Fibroblast of peridontal ligament (primary cell): ENCODE results near the gene ACOT11.

Experiments
- DNase-seq: peaks from one replicate; pipeline ENCODE4 v3.0.0-alpha.2; 2010; ENCODE audit errors: extremely low read depth

ACOT11 gene

GRCh38 chr1:54585181-54586066, 37.4 kb downstream of the ACOT11 start:
- DNase-seq, result no peak

- no peak for DNase-seq
Measured at GRCh38 chr1:54588377-54588776, 40.3 kb downstream of the ACOT11 start.

- DNase-seq, result no peak
Measured at GRCh38 chr1:54591127-54591756, 43.2 kb downstream of the ACOT11 start.

- DNase-seq, result no peak
Measured at GRCh38 chr1:54593571-54594160, 45.6 kb downstream of the ACOT11 start.

- DNase-seq, result no peak
Measured at GRCh38 chr1:54594463-54594862, 46.4 kb downstream of the ACOT11 start.

GRCh38 chr1:54595956-54596498, 48.0 kb downstream of the ACOT11 start:
- DNase-seq, result no peak

GRCh38 chr1:54596756-54597155, 48.7 kb downstream of the ACOT11 start:
- DNase-seq, result no peak

- no peak for DNase-seq
Measured at GRCh38 chr1:54597455-54598030, 49.5 kb downstream of the ACOT11 start.

- no peak for DNase-seq
Measured at GRCh38 chr1:54599211-54599823, 51.3 kb downstream of the ACOT11 start.

GRCh38 chr1:54600947-54601721, 53.1 kb downstream of the ACOT11 start:
- DNase-seq, result no peak

GRCh38 chr1:54601730-54602129, 53.7 kb downstream of the ACOT11 start:
- DNase-seq, result no peak

- no peak for DNase-seq
Measured at GRCh38 chr1:54602554-54602953, 54.5 kb downstream of the ACOT11 start.

- no peak for DNase-seq
Measured at GRCh38 chr1:54603241-54603640, 55.2 kb downstream of the ACOT11 start.

- DNase-seq, result no peak
Measured at GRCh38 chr1:54604051-54604450, 56.0 kb downstream of the ACOT11 start.

- no peak for DNase-seq
Measured at GRCh38 chr1:54604572-54605370, 56.7 kb downstream of the ACOT11 start.

GRCh38 chr1:54606096-54606989, 58.3 kb downstream of the ACOT11 start:
- no peak for DNase-seq

GRCh38 chr1:54606990-54607325, 58.9 kb downstream of the ACOT11 start:
- DNase-seq, result no peak

- no peak for DNase-seq
Measured at GRCh38 chr1:54607821-54608565, 60.0 kb downstream of the ACOT11 start.
